ENCODE data around the gene PLCH1. TPM values are rescaled to one million over a fixed set of nuclear protein-coding genes. Genes with fewer than 3 reads are reported as not detected.

PLCH1 gene
- total and polyA plus RNA-seq, 2 donors (not counting 1 experiment from before 2014, with no cell fraction given) = 0.27 TPM; not detected in 1

DNA sequence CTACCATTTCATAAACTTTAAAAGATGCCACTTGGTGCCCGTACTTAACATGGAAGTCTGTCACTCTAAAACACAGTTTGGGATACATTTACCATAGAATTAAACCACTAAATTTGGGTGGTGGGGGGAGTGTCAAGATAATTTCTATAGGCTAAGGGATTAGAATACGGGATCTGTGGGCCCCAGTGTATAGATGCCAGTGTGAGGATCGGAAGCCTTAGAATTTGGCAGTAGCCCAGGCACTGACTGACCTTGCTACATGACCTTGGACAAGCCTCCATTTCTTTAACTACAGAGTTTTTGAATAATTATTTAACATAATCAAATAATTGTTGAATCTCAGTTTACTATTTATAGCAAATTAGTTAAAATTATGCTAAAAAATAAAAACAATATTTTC is 375.1 kb downstream of the PLCH1 start:
- no CpG with 5 or more reads among the region's 3 CpGs for WGBS (ENCODE audit: insufficient coverage)
- Histone ChIP-seq H3K9ac (ENCODE audit: low read length) (no peak overlapping the region), H3K79me2 (ENCODE audit: control insufficient read depth, insufficient read depth, low read length) (no peaks in the 10 kb centered on the region), H3K27ac (ENCODE audit: low read length in 2 of 2) (no peak overlapping the region), H3K4me2 (replicated peaks; ENCODE audit: low read depth, low read length, poor library complexity, severe bottlenecking) (no peak overlapping the region), H3K27me3 (replicated peaks in 1 of 4; ENCODE audit: control extremely low read depth in 1 of 4, control insufficient read depth in 3 of 4, insufficient read depth in 4 of 4, low read length in 3 of 4) (no peaks in the 10 kb centered on the region), H3K4me3 (ENCODE audit: control extremely low read depth in 1 of 5, extremely low read depth in 1 of 5, insufficient read depth in 1 of 5, low read depth in 2 of 5, low read length in 4 of 5) (no peak overlapping the region), H3K36me3 (replicated peaks in 1 of 2; ENCODE audit: control extremely low read depth in 1 of 2, control insufficient read depth in 1 of 2, extremely low read depth in 1 of 2, insufficient read depth in 2 of 2, low read length in 1 of 2) (no peaks in the 10 kb centered on the region), H3K4me1 (ENCODE audit: control insufficient read depth in 2 of 2, insufficient read depth in 2 of 2, low read length in 2 of 2) (no peaks in the 10 kb centered on the region), H3K9me3 (ENCODE audit: control extremely low read depth in 1 of 3, control insufficient read depth in 2 of 3, insufficient read depth in 1 of 3, low read length in 2 of 3) (peaks cover 0 to 5% (median 5%) of the 10 kb centered on the region in 3 donors), H4K20me1 (ENCODE audit: control insufficient read depth, insufficient read depth, low read length, poor library complexity, severe bottlenecking) (no peaks in the 10 kb centered on the region), H2AFZ (ENCODE audit: insufficient read depth, low read depth, low read length, poor library complexity, severe bottlenecking) (no peak overlapping the region)
- H3K27ac Mint-ChIP-seq = no peak overlapping the region
- no peaks in the 10 kb centered on the region for H3K27me3 Mint-ChIP-seq
- ATAC-seq (ENCODE audit: low read depth) (no peak), DNase-seq (no peak)
- no peak overlapping the region for H3K4me3 Mint-ChIP-seq
- intact Hi-C loops (cut with micrococcal nuclease) = no loop called here
- ChIA-PET CTCF (no interaction called here), POLR2A (no interaction called here)
- H3K9me3 Mint-ChIP-seq (ENCODE audit: insufficient read depth) = peaks cover 2% of the 10 kb centered on the region
- H3K4me1 Mint-ChIP-seq = peaks cover 6% of the 10 kb centered on the region
- TF ChIP-seq CTCF (IDR thresholded peaks at IDR 0.05) = no peak
- TF ChIP-seq EZH2 (IDR thresholded peaks at IDR 0.05; ENCODE audit: borderline replicate concordance, insufficient read depth, low read depth, low read length, poor library complexity, severe bottlenecking) = no peak

- ChIA-PET CTCF (no interaction called here), POLR2A (no interaction called here)
- ATAC-seq (ENCODE audit: low read depth) = no peak
Measured at GRCh38 chr3:155369244-155369643, 375.6 kb downstream of the PLCH1 start.

More at GRCh38 chr3:155369244-155369643, 375.6 kb downstream of the PLCH1 start:
- intact Hi-C loops (cut with micrococcal nuclease) = no loop called here
- H3K4me2 ChIP-seq (replicated peaks; ENCODE audit: low read depth, low read length, poor library complexity, severe bottlenecking) = no peak overlapping the region
- H3K27ac ChIP-seq (ENCODE audit: low read length in 2 of 2) = no peak overlapping the region
- H3K4me3 ChIP-seq (ENCODE audit: control extremely low read depth in 1 of 5, extremely low read depth in 1 of 5, insufficient read depth in 1 of 5, low read depth in 2 of 5, low read length in 4 of 5) = no peak overlapping the region
- no peak overlapping the region for H3K9ac ChIP-seq (ENCODE audit: low read length)
- Mint-ChIP-seq H3K4me3 (no peak overlapping the region), H3K4me1 (peaks cover 6% of the 10 kb centered on the region), H3K27ac (no peak overlapping the region), H3K9me3 (ENCODE audit: insufficient read depth) (peaks cover 3% of the 10 kb centered on the region), H3K27me3 (no peaks in the 10 kb centered on the region)
- peaks cover 0 to 9% (median 5%) of the 10 kb centered on the region in 3 donors for H3K9me3 ChIP-seq (ENCODE audit: control extremely low read depth in 1 of 3, control insufficient read depth in 2 of 3, insufficient read depth in 1 of 3, low read length in 2 of 3)
- H3K36me3 ChIP-seq (replicated peaks in 1 of 2; ENCODE audit: control extremely low read depth in 1 of 2, control insufficient read depth in 1 of 2, extremely low read depth in 1 of 2, insufficient read depth in 2 of 2, low read length in 1 of 2) = no peaks in the 10 kb centered on the region
- H4K20me1 ChIP-seq (ENCODE audit: control insufficient read depth, insufficient read depth, low read length, poor library complexity, severe bottlenecking) = no peaks in the 10 kb centered on the region
- H2AFZ ChIP-seq (ENCODE audit: insufficient read depth, low read depth, low read length, poor library complexity, severe bottlenecking) = no peak overlapping the region
- no peaks in the 10 kb centered on the region for H3K79me2 ChIP-seq (ENCODE audit: control insufficient read depth, insufficient read depth, low read length)
- TF ChIP-seq EZH2 (IDR thresholded peaks at IDR 0.05; ENCODE audit: borderline replicate concordance, insufficient read depth, low read depth, low read length, poor library complexity, severe bottlenecking) (no peak), CTCF (IDR thresholded peaks at IDR 0.05) (no peak)
- 93% methylated on average over 3 of the region's 5 CpGs for WGBS (ENCODE audit: insufficient coverage)
- no peaks in the 10 kb centered on the region for H3K27me3 ChIP-seq (replicated peaks in 1 of 4; ENCODE audit: control extremely low read depth in 1 of 4, control insufficient read depth in 3 of 4, insufficient read depth in 4 of 4, low read length in 3 of 4)
- H3K4me1 ChIP-seq (ENCODE audit: control insufficient read depth in 2 of 2, insufficient read depth in 2 of 2, low read length in 2 of 2) = no peaks in the 10 kb centered on the region
- DNase-seq = no peak

Data from B cell (primary cell).